Caco-2 (cell line): ENCODE results near the gene STEAP1. TPM values are rescaled to one million over a fixed set of nuclear protein-coding genes. Genes with fewer than 3 reads are reported as not detected.
"Not testable (repeated sequence)": the region's sequence is repeated elsewhere in the genome, so short reads cannot be mapped to it uniquely, and the experiment has no call there.

Experiments used
- BruUV-seq: library from RNA; stranded (reverse); fragments of 400-500 nt; replicated peaks from 2 replicates; lab custom pipeline; 2021; lab: Mats Ljungman, UMichigan
- CTCF ChIA-PET: fragments of 300-600 bp; sonication (Branson Sonifier 250); formaldehyde crosslinking; loops from one replicate; lab custom pipeline; 2022; ENCODE audit warnings: antibody characterized with exemption; lab: Charles Lee
- POLR2A ChIA-PET: fragments of 300-600 bp; sonication (Branson Sonifier 250); formaldehyde crosslinking; loops from one replicate; lab custom pipeline; 2022; ENCODE audit warnings: antibody characterized with exemption; lab: Charles Lee
- DNase-seq, 2 experiments: peaks; one replicate each; pipeline versions ENCODE4 v3.0.0 to v3.0.0-alpha.2; 2020 to 2022
- H3K27me3 ChIP-seq: replicated peaks from 2 replicates; pipeline ENCODE4 v1.6.0; 2011; ENCODE audit warnings: low read length; ENCODE audit not compliant: control insufficient read depth, insufficient read depth
- H3K36me3 ChIP-seq: 2 replicates; pipeline ENCODE4 v1.5.1; 2011; ENCODE audit warnings: low read length; ENCODE audit not compliant: control insufficient read depth, insufficient read depth
- H3K4me1 ChIP-seq: fragments of 250-450 bp; sonication (Bioruptor Pico); 2 replicates; pipeline ENCODE4 v1.5.1; 2020; ENCODE audit warnings: mild to moderate bottlenecking
- H3K4me3 ChIP-seq: 2 replicates; pipeline ENCODE4 v1.5.1; 2011; ENCODE audit warnings: low read depth, mild to moderate bottlenecking, control low read depth, low read length
- H3K9me3 ChIP-seq: fragments of 250-450 bp; sonication (Bioruptor Pico); 2 replicates; pipeline ENCODE4 v1.5.1; 2020; ENCODE audit warnings: mild to moderate bottlenecking, moderate library complexity
- H3K27ac Mint-ChIP-seq: one replicate; pipeline ENCODE4 v1.8.0; 2022; ENCODE audit warnings: mixed read lengths; ENCODE audit not compliant: unreplicated experiment
- H3K27me3 Mint-ChIP-seq: one replicate; pipeline ENCODE4 v1.8.0; 2022; ENCODE audit warnings: mixed read lengths; ENCODE audit not compliant: insufficient read depth, unreplicated experiment
- H3K36me3 Mint-ChIP-seq: one replicate; pipeline ENCODE4 v1.8.0; 2022; ENCODE audit warnings: mild to moderate bottlenecking, mixed read lengths; ENCODE audit not compliant: insufficient read depth, unreplicated experiment
- H3K4me1 Mint-ChIP-seq: one replicate; pipeline ENCODE4 v1.8.0; 2022; ENCODE audit warnings: low read depth, mixed read lengths; ENCODE audit not compliant: unreplicated experiment
- H3K4me3 Mint-ChIP-seq: one replicate; pipeline ENCODE4 v1.8.0; 2022; ENCODE audit warnings: mild to moderate bottlenecking, moderate library complexity, mixed read lengths; ENCODE audit not compliant: unreplicated experiment
- H3K9me3 Mint-ChIP-seq: one replicate; pipeline ENCODE4 v1.8.0; 2022; ENCODE audit warnings: mixed read lengths; ENCODE audit not compliant: unreplicated experiment
- CTCF ChIP-seq, 2 experiments: fragments of 200-600 bp in 1 of 2; IDR thresholded peaks; 1 replicate in 1 of 2; 2 replicates in 1 of 2; pipeline versions ENCODE4 v1.5.1 to v1.8.0; 2011 to 2022; ENCODE audit warnings: antibody characterized with exemption in 1 of 2, control low read depth in 1 of 2, inconsistent platforms in 1 of 2, low read depth in 1 of 2, low read length in 1 of 2, mild to moderate bottlenecking in 1 of 2, moderate library complexity in 1 of 2; ENCODE audit not compliant: insufficient read depth in 1 of 2, severe bottlenecking in 1 of 2, unreplicated experiment in 1 of 2
- intact Hi-C: fragments of 100-400 bp; cut with micrococcal nuclease; formaldehyde crosslinking; loops from one replicate; pipeline ENCODE4 v1.10.0; 2022; ENCODE audit not compliant: unreplicated experiment
- total RNA-seq: library from RNA; stranded (reverse); gene quantifications from 2 replicates; pipeline ENCODE4 v1.2.3, GENCODE V29; 2022

STEAP1 gene
- total RNA-seq, 1 experiment from 2014 or later: 30.2 TPM

GRCh38 chr7:90119178-90119971 is 34.9 kb upstream of the STEAP1 start:
- CTCF ChIA-PET: no interaction called here
- Mint-ChIP-seq H3K27me3 (peaks cover 15% of the 10 kb centered on the region), H3K27ac (no peak overlapping the region), H3K4me1 (no peaks in the 10 kb centered on the region), H3K4me3 (no peak overlapping the region), H3K36me3 (no peaks in the 10 kb centered on the region), H3K9me3 (no peaks in the 10 kb centered on the region)
- no TSS peak for BruUV-seq
- POLR2A ChIA-PET: no interaction called here
- Histone ChIP-seq H3K27me3 (no peaks in the 10 kb centered on the region), H3K4me3 (no peak overlapping the region), H3K9me3 (no peaks in the 10 kb centered on the region), H3K36me3 (no peaks in the 10 kb centered on the region), H3K4me1 (no peaks in the 10 kb centered on the region)
- DNase-seq: no peak
- TF ChIP-seq CTCF (IDR thresholded peaks at IDR 0.05; ENCODE audit: insufficient read depth in 1 of 2, low read depth in 1 of 2, low read length in 1 of 2, severe bottlenecking in 1 of 2, unreplicated experiment in 1 of 2): no peak
- intact Hi-C loops: no loop called here

DNA sequence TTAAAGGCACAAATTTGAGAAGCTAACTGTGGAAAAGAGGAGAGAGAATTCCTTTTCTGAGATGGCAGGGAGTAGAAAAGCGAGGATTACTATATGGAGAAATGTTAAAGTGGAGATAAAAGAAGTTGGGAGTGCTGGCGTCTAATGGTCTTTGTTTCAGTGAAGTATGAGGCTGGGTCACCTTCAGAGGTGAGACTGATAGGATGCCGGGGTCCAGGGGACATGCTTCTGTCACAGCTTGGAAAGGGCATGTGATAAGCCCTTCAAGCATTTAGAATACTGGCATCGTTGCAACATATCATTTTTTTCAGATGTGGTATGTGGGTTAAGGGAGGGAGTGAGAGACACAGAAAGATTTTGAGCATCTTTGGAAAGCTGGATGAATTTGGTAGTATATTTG is 34.1 kb upstream of the STEAP1 start:
- H3K9me3 Mint-ChIP-seq, H3K36me3 Mint-ChIP-seq, CTCF ChIA-PET, H3K27me3 ChIP-seq, POLR2A ChIA-PET, H3K4me1 ChIP-seq, H3K27ac Mint-ChIP-seq, H3K4me1 Mint-ChIP-seq, H3K9me3 ChIP-seq, H3K4me3 Mint-ChIP-seq, H3K36me3 ChIP-seq, intact Hi-C loops, DNase-seq, H3K4me3 ChIP-seq, BruUV-seq: not testable (repeated sequence)
- H3K27me3 Mint-ChIP-seq: peaks cover 15% of the 10 kb centered on the region

DNA sequence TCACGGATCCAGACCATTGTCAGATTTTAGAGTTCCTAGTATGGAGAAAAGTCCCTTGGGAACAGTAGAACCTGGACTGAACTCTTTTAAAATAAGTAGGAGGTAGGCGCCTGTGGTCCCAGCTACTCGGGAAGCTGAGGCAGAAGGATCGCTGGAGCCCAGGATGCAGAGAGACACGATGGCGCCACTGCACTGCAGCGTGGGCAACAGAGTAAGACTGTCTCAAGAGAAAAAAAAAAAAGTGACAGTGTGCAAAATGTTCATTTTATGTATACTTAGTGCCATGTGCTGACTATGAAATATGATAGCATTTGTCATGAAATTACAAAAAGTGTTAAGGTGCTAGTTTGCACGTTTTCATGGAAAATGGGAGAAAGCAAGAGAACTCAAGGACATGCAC is 22.5 kb upstream of the STEAP1 start:
- BruUV-seq, CTCF ChIA-PET: not testable (repeated sequence)

DNA sequence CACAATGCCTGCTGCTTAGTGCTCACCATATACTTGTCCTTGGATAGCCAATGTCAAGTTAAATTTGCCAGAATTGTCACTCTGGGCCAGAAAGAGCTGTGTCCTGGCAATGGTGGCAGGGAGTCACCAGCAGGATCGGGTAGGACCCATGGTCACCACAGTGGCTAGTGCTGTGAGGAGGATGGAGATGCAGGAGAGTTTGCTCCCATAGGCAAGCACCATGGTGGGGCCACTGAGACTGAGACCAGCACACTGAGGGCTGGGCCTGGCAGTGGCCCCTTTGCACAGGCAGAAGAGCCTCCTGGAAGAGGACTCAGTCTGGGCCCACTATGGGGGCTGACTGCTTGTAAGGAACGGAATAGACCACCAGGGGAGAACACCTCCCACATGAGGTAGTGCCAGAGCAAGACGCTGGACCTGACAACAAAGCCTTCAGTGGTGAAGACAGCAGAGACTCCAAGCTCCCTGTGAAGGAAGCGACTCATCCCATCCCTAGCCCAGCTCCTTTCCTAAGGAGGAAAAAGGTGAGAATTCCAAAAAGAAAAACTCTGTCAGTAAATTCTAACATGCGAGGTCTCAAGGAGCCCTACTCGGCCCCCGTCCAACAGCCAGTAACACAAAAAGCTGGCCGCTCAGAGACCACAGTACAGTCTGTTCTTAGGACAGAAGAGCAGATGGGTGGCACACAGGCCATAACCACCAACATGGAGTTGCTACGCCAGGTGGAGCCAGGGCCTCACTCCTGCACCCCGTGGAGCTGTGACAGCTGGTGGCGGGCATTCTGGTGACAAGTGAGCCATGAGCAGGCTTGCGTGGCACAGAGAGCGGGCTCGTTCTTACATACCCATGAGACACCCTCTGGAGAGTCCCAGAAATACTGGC is 6.9 kb upstream of the STEAP1 start:
- POLR2A ChIA-PET, H3K4me1 ChIP-seq, intact Hi-C loops, H3K4me1 Mint-ChIP-seq, H3K9me3 Mint-ChIP-seq, H3K36me3 ChIP-seq, H3K4me3 Mint-ChIP-seq, H3K36me3 Mint-ChIP-seq, BruUV-seq, H3K4me3 ChIP-seq, H3K27ac Mint-ChIP-seq, DNase-seq, H3K9me3 ChIP-seq, H3K27me3 Mint-ChIP-seq, CTCF ChIA-PET, H3K27me3 ChIP-seq: not testable (repeated sequence)

More for the DNA sequence above, 22.5 kb upstream of the STEAP1 start:
- H3K9me3 Mint-ChIP-seq: peaks cover 12% of the 10 kb centered on the region
- H3K27me3 Mint-ChIP-seq, H3K4me3 Mint-ChIP-seq, H3K4me3 ChIP-seq, H3K27ac Mint-ChIP-seq, H3K9me3 ChIP-seq, DNase-seq, H3K27me3 ChIP-seq, H3K36me3 Mint-ChIP-seq, intact Hi-C loops, POLR2A ChIA-PET, H3K4me1 Mint-ChIP-seq, H3K4me1 ChIP-seq, H3K36me3 ChIP-seq: not testable (repeated sequence)
